ENCODE results near the gene PTPRM.

DNA sequence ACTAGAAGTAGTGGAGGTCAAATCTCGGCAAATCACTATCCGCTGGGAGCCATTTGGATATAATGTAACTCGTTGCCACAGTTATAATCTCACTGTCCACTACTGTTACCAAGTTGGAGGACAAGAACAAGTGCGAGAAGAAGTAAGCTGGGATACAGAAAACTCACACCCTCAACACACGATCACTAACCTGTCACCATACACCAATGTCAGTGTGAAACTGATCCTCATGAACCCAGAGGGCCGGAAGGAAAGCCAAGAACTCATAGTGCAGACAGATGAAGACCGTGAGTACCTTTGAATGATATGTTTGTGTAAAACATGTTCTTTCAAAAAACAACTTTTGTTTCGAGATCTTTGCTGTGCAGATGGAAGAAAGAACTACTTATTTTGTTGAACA, 502.6 kb downstream of the PTPRM start:
- TF ChIP-seq, protein P1, sequence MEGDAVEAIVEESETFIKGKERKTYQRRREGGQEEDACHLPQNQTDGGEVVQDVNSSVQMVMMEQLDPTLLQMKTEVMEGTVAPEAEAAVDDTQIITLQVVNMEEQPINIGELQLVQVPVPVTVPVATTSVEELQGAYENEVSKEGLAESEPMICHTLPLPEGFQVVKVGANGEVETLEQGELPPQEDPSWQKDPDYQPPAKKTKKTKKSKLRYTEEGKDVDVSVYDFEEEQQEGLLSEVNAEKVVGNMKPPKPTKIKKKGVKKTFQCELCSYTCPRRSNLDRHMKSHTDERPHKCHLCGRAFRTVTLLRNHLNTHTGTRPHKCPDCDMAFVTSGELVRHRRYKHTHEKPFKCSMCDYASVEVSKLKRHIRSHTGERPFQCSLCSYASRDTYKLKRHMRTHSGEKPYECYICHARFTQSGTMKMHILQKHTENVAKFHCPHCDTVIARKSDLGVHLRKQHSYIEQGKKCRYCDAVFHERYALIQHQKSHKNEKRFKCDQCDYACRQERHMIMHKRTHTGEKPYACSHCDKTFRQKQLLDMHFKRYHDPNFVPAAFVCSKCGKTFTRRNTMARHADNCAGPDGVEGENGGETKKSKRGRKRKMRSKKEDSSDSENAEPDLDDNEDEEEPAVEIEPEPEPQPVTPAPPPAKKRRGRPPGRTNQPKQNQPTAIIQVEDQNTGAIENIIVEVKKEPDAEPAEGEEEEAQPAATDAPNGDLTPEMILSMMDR (IDR thresholded peaks at IDR 0.05) = no peak
- TF ChIP-seq TCF7L2 (IDR thresholded peaks at IDR 0.05; ENCODE audit: low read depth, low read length) = no peak

All from Panc1 (cell line).